SU-DHL-6 (cell line): ENCODE measurements around the gene SLC7A6OS.

Experiments
- H2AFZ ChIP-seq: fragments of 200-600 bp; sonication (generic); 2 replicates; pipeline ENCODE4 v1.6.1; 2014; ENCODE audit warnings: low read depth, mild to moderate bottlenecking, moderate library complexity, mixed read lengths, antibody characterized with exemption, low read length; ENCODE audit not compliant: severe bottlenecking
- H3F3A ChIP-seq: fragments of 200-600 bp; shearing (Covaris generic); 2 replicates; pipeline ENCODE4 v1.6.0; 2016; ENCODE audit warnings: antibody characterized with exemption, mild to moderate bottlenecking; ENCODE audit not compliant: insufficient read depth
- H3K27ac ChIP-seq: fragments of 200-600 bp; sonication (generic); 2 replicates; pipeline ENCODE4 v1.5.1; 2016; ENCODE audit warnings: low read depth, mild to moderate bottlenecking, low read length, moderate library complexity, mixed read lengths
- H3K27me3 ChIP-seq: fragments of 200-600 bp; sonication (generic), shearing (Covaris generic); 2 replicates; pipeline ENCODE4 v1.6.0; 2014; ENCODE audit warnings: mild to moderate bottlenecking, low read length
- H3K36me3 ChIP-seq: fragments of 200-600 bp; sonication (generic); 2 replicates; pipeline ENCODE4 v1.6.1; 2014; ENCODE audit warnings: mild to moderate bottlenecking, low read length, mixed read lengths
- H3K4me2 ChIP-seq: fragments of 300-600, 200-600 bp; shearing (Covaris generic), sonication (generic); 2 replicates; pipeline ENCODE4 v1.6.0; 2014; ENCODE audit warnings: low read length, low read depth, mild to moderate bottlenecking; ENCODE audit not compliant: poor library complexity, severe bottlenecking
- H3K4me3 ChIP-seq: fragments of 200-600 bp; sonication (generic); 2 replicates; pipeline ENCODE4 v1.5.1; 2014; ENCODE audit warnings: antibody characterized with exemption, low read length, mild to moderate bottlenecking, mixed read lengths; ENCODE audit not compliant: insufficient read depth, poor library complexity, severe bottlenecking
- H3K79me2 ChIP-seq: fragments of 200-600 bp; sonication (generic); 2 replicates; pipeline ENCODE4 v1.6.1; 2014; ENCODE audit warnings: mild to moderate bottlenecking, low read length, moderate library complexity; ENCODE audit not compliant: insufficient read depth
- H3K9ac ChIP-seq: fragments of 200-600 bp; sonication (generic); 2 replicates; pipeline ENCODE4 v1.7.0; 2014; ENCODE audit warnings: mild to moderate bottlenecking, low read length
- H3K9me2 ChIP-seq: fragments of 200-600 bp; sonication (generic); replicated peaks from 2 replicates; pipeline ENCODE4 v1.6.1; 2014; ENCODE audit warnings: low read length; ENCODE audit not compliant: insufficient read depth
- H3K9me3 ChIP-seq: fragments of 200-600 bp; sonication (generic); 2 replicates; pipeline ENCODE4 v1.6.1; 2014; ENCODE audit warnings: low read length, mixed read lengths; ENCODE audit not compliant: insufficient read depth
- H4K20me1 ChIP-seq: fragments of 200-600 bp; sonication (generic); 2 replicates; pipeline ENCODE4 v1.6.1; 2014; ENCODE audit warnings: low read depth, mild to moderate bottlenecking, antibody characterized with exemption, low read length, moderate library complexity, mixed read lengths
- CTCF ChIP-seq: fragments of 200-600 bp; sonication (generic); IDR thresholded peaks from one replicate; pipeline ENCODE4 v1.5.1; 2017; ENCODE audit warnings: antibody characterized with exemption, mild to moderate bottlenecking, low read length, moderate library complexity; ENCODE audit not compliant: insufficient read depth, poor library complexity, severe bottlenecking
- EZH2phosphoT487 ChIP-seq: fragments of 200-600 bp; sonication (generic), shearing (Covaris generic); conservative IDR thresholded peaks from 2 replicates; pipeline ENCODE4 v1.6.1; 2018; ENCODE audit warnings: mild to moderate bottlenecking, antibody characterized with exemption, low read length, moderate library complexity, mixed read lengths

SLC7A6OS gene

GRCh38 chr16:68292425-68292824, 18.3 kb downstream of the SLC7A6OS start:
- no peaks in the 10 kb centered on the region for H3K27me3 ChIP-seq
- TF ChIP-seq CTCF = no peak
- TF ChIP-seq EZH2phosphoT487 = no peak
- H3K79me2 ChIP-seq = peaks cover 18% of the 10 kb centered on the region; the same call in 1 of the 2 replicates
- H3K36me3 ChIP-seq = peaks cover 13% of the 10 kb centered on the region; the same call in 1 of the 2 replicates
- no peaks in the 10 kb centered on the region for H3K9me2 ChIP-seq
- no peaks in the 10 kb centered on the region for H4K20me1 ChIP-seq
- H3K27ac ChIP-seq = no peak overlapping the region
- H3K4me2 ChIP-seq = no peak overlapping the region
- no peaks in the 10 kb centered on the region for H3K9me3 ChIP-seq
- H3F3A ChIP-seq = no peaks in the 10 kb centered on the region
- no peak overlapping the region for H3K4me3 ChIP-seq
- H3K9ac ChIP-seq = no peak overlapping the region
- H2AFZ ChIP-seq = no peak overlapping the region

GRCh38 chr16:68291227-68291626, 19.5 kb downstream of the SLC7A6OS start:
- no peaks in the 10 kb centered on the region for H3K9me2 ChIP-seq
- H3K4me2 ChIP-seq = no peak overlapping the region
- H4K20me1 ChIP-seq = no peaks in the 10 kb centered on the region
- H3K9me3 ChIP-seq = no peaks in the 10 kb centered on the region
- H3K36me3 ChIP-seq = peaks cover 6% of the 10 kb centered on the region; the same call in 1 of the 2 replicates
- no peak for TF ChIP-seq CTCF
- TF ChIP-seq EZH2phosphoT487 = no peak
- H3K4me3 ChIP-seq = no peak overlapping the region
- no peak overlapping the region for H3K27ac ChIP-seq
- H3K27me3 ChIP-seq = no peaks in the 10 kb centered on the region
- H2AFZ ChIP-seq = no peak overlapping the region
- no peak overlapping the region for H3K9ac ChIP-seq
- no peaks in the 10 kb centered on the region for H3F3A ChIP-seq
- peaks cover 24% of the 10 kb centered on the region; the same call in 1 of the 2 replicates for H3K79me2 ChIP-seq

DNA sequence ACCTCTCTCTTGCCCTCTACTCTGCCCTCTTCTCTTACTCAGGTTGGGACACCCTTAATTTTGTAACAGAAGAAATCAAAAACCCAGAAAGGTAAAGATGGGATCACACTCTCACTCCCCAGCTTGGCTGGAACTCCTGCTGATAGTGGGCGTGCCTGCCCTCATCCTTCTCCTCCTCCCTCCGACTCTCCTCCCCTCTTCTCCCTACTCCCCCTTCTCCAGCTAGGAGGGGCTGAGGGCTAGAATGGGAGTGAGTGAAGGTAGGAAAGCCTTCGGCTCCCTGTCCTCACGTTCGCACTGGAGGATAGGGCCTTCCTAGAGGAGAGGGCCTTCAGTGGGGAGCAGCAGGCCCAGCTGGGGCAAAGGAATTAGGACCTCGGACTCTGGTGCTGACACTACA, 20.3 kb downstream of the SLC7A6OS start:
- no peak for TF ChIP-seq EZH2phosphoT487
- Histone ChIP-seq H3K79me2 (peaks cover 32% of the 10 kb centered on the region), H2AFZ (no peak overlapping the region), H3K9me3 (no peaks in the 10 kb centered on the region), H3K27me3 (no peaks in the 10 kb centered on the region), H4K20me1 (no peaks in the 10 kb centered on the region), H3K36me3 (peaks cover 6% of the 10 kb centered on the region; the same call in 1 of the 2 replicates), H3K4me2 (no peak overlapping the region), H3K4me3 (no peak overlapping the region), H3F3A (peaks cover under 1% of the 10 kb centered on the region; the same call in 1 of the 2 replicates), H3K27ac (no peak overlapping the region), H3K9ac (no peak overlapping the region), H3K9me2 (no peaks in the 10 kb centered on the region)

DNA sequence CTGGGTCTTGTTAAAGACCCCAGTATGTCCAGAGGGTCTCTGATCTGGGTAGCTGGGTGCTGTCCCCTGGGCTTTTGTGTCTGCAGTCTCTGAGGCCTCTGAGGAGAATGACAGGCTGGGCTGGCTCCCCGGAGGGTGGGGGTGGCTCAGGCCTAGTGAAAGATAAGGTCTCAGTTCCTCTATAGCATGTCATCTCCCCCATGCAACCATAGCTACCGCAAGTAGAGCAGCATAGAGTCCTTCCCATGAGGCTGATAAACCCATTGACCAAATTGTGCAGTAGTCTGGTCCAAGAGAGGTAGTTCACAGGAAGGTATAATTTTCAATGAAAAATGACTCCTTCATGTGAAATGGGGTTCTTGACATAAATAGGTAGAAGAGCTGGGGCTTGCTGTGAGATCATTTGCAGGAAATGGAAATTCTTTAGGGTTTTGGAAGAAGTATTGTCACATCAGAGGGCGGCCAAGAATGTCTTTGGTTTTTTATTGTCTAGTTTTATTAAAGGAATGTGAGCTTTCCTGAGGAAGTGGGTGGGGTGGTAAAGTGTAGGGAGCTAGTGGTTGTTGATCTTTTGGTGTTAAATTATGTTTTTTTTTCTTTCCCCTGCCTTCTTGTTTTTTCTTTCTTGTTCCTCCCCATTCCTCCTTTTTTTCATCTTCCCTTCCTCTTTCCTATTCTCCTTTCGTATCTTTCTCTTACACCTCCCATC, 21.0 kb downstream of the SLC7A6OS start:
- H4K20me1 ChIP-seq = no peaks in the 10 kb centered on the region
- H3F3A ChIP-seq = peaks cover 8% of the 10 kb centered on the region
- no peaks in the 10 kb centered on the region for H3K27me3 ChIP-seq
- no peak overlapping the region for H3K9ac ChIP-seq
- H3K4me2 ChIP-seq = no peak overlapping the region
- H3K36me3 ChIP-seq = no peaks in the 10 kb centered on the region
- no peaks in the 10 kb centered on the region for H3K9me2 ChIP-seq
- H2AFZ ChIP-seq = no peak overlapping the region
- TF ChIP-seq CTCF (no peak), EZH2phosphoT487 (no peak)
- no peak overlapping the region for H3K4me3 ChIP-seq
- no peaks in the 10 kb centered on the region for H3K9me3 ChIP-seq
- peaks cover 37% of the 10 kb centered on the region for H3K79me2 ChIP-seq
- 0 out of 2 replicates have a peak overlapping the region, but pooled peaks have one; percentile 9 for H3K27ac ChIP-seq
